IMR-90 (cell line): ENCODE measurements around the gene PTPRG.

Source experiments
- POLR2A ChIP-seq: IDR thresholded peaks from 2 replicates; pipeline ENCODE4 v1.6.1; 2012; ENCODE audit warnings: mild to moderate bottlenecking, low read depth, low read length
- TF ChIP-seq, protein P1 (sequence below): conservative IDR thresholded peaks from 2 replicates; pipeline ENCODE4 v1.5.1; 2012; ENCODE audit warnings: mild to moderate bottlenecking, low read depth, low read length, improper control_type of control experiment

DNA sequence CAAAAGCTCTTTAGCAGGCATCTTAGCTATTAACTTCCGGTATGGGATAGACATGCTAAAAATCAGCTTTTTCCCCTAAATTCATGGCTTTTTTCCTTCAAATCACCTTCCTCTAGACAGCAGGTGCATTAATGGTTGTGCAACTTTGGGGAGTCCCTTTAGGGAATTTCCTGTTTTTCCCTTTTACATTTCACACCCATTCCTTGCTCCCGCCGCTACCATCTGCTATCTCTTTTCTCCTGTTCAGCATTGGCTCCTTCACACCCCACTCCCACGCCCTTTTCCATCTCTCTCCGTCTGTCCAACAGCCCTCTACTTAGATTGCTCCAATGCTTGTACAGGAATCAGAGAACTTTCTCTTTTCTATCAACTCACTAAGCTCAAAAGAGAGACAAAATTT lies 768.6 kb downstream of the PTPRG start:
- TF ChIP-seq, protein P1, sequence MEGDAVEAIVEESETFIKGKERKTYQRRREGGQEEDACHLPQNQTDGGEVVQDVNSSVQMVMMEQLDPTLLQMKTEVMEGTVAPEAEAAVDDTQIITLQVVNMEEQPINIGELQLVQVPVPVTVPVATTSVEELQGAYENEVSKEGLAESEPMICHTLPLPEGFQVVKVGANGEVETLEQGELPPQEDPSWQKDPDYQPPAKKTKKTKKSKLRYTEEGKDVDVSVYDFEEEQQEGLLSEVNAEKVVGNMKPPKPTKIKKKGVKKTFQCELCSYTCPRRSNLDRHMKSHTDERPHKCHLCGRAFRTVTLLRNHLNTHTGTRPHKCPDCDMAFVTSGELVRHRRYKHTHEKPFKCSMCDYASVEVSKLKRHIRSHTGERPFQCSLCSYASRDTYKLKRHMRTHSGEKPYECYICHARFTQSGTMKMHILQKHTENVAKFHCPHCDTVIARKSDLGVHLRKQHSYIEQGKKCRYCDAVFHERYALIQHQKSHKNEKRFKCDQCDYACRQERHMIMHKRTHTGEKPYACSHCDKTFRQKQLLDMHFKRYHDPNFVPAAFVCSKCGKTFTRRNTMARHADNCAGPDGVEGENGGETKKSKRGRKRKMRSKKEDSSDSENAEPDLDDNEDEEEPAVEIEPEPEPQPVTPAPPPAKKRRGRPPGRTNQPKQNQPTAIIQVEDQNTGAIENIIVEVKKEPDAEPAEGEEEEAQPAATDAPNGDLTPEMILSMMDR: no peak
- no peak for TF ChIP-seq POLR2A
